H1 (cell line): ENCODE measurements around the gene GULP1. TPM values are rescaled to one million over a fixed set of nuclear protein-coding genes. Genes with fewer than 3 reads are reported as not detected.
A peak's percentile ranks its signal among the peaks of the same experiment; 100 is the strongest.

ENCODE experiments used
- CTCF ChIA-PET: fragments of 300-600 bp; sonication (Branson Sonifier 250); formaldehyde crosslinking; loops from one replicate; lab custom pipeline; 2021; ENCODE audit not compliant: partially characterized antibody; lab: Charles Lee
- POLR2A ChIA-PET: fragments of 300-600 bp; sonication (Branson Sonifier 250); formaldehyde crosslinking; loops from one replicate; lab custom pipeline; 2021; ENCODE audit warnings: inconsistent platforms; ENCODE audit not compliant: partially characterized antibody; lab: Charles Lee
- DNase-seq, 2 experiments: peaks; one replicate each; pipeline versions ENCODE4 v3.0.0 to v3.0.0-alpha.2; 2010 to 2022; ENCODE audit warnings: low spot score in 2 of 2, low read depth in 1 of 2, mixed read lengths in 1 of 2
- FAIRE-seq: peaks from 2 replicates; lab custom pipeline; 2011; peaks lifted over from hg19 to GRCh38; lab: Jason Lieb, UNC
- H2AFZ ChIP-seq: 2 replicates; pipeline ENCODE4 v1.8.1; 2012; ENCODE audit warnings: low read length, inconsistent platforms
- H2AK5ac ChIP-seq: 2 replicates; pipeline ENCODE4 v1.6.1; 2013; ENCODE audit warnings: low read depth, low read length
- H2BK120ac ChIP-seq: replicated peaks from 2 replicates; pipeline ENCODE3; 2013; ENCODE audit warnings: low read depth, low read length, inconsistent platforms
- H2BK12ac ChIP-seq: 2 replicates; pipeline ENCODE4 v1.6.1; 2013; ENCODE audit warnings: low read depth, low read length
- H2BK15ac ChIP-seq: 2 replicates; pipeline ENCODE4 v1.6.1; 2013; ENCODE audit warnings: low read length
- H2BK20ac ChIP-seq: 2 replicates; pipeline ENCODE4 v1.6.1; 2013; ENCODE audit warnings: low read length
- H2BK5ac ChIP-seq: 2 replicates; pipeline ENCODE4 v1.6.1; 2013; ENCODE audit warnings: low read depth, low read length
- H3K14ac ChIP-seq: 2 replicates; pipeline ENCODE4 v1.6.1; 2013; ENCODE audit warnings: inconsistent platforms; ENCODE audit not compliant: insufficient read length
- H3K18ac ChIP-seq: 2 replicates; pipeline ENCODE4 v1.6.1; 2013; ENCODE audit warnings: low read length; ENCODE audit errors: extremely low read depth
- H3K23ac ChIP-seq: 2 replicates; pipeline ENCODE4 v1.6.1; 2013; ENCODE audit warnings: inconsistent platforms; ENCODE audit not compliant: insufficient read length
- H3K23me2 ChIP-seq: 2 replicates; pipeline ENCODE4 v1.6.1; 2013; ENCODE audit warnings: low read depth, low read length
- H3K27ac ChIP-seq: 2 replicates; pipeline ENCODE4 v1.6.1; 2011; ENCODE audit warnings: low read depth, low read length, inconsistent platforms
- H3K27me3 ChIP-seq, 4 experiments: replicated peaks in 1 of 4; 1 replicate in 1 of 4; 2 replicates in 3 of 4; pipeline versions ENCODE4 v1.6.1 to v1.8.1; 2011 to 2013; ENCODE audit warnings: low read length in 3 of 4, mild to moderate bottlenecking in 3 of 4, inconsistent platforms in 2 of 4, mixed read lengths in 2 of 4, moderate library complexity in 1 of 4; ENCODE audit not compliant: control insufficient read depth in 3 of 4, insufficient read depth in 3 of 4; ENCODE audit errors: extremely low read depth in 1 of 4
- H3K36me3 ChIP-seq, 4 experiments: 2 replicates each; pipeline versions ENCODE4 v1.6.1 to v1.8.1; 2011 to 2013; ENCODE audit warnings: mild to moderate bottlenecking in 4 of 4, low read length in 3 of 4, moderate library complexity in 2 of 4, control low read depth in 1 of 4, inconsistent platforms in 1 of 4; ENCODE audit not compliant: insufficient read depth in 4 of 4, control insufficient read depth in 2 of 4
- H3K4ac ChIP-seq: replicated peaks from 2 replicates; pipeline ENCODE3; 2013; ENCODE audit warnings: low read length, low read depth, mixed read lengths, inconsistent platforms; ENCODE audit not compliant: insufficient read length
- H3K4me1 ChIP-seq, 4 experiments: replicated peaks in 1 of 4; 1 replicate in 1 of 4; 2 replicates in 3 of 4; pipeline versions ENCODE4 v1.6.1 to v1.8.1; 2011 to 2013; ENCODE audit warnings: low read length in 3 of 4, inconsistent platforms in 2 of 4, mixed read lengths in 1 of 4; ENCODE audit not compliant: insufficient read depth in 4 of 4, control insufficient read depth in 3 of 4
- H3K4me2 ChIP-seq, 2 experiments: 2 replicates each; pipeline versions ENCODE4 v1.6.1 to v1.8.1; 2011 to 2013; ENCODE audit warnings: low read depth in 2 of 2, low read length in 2 of 2, control low read depth in 1 of 2, inconsistent platforms in 1 of 2, mild to moderate bottlenecking in 1 of 2; ENCODE audit not compliant: insufficient read depth in 1 of 2
- H3K4me3 ChIP-seq, 4 experiments: fragments of 200-600, 300-600 bp in 1 of 4; sonication (generic), shearing (Covaris generic), sonication (Bioruptor Twin) in 1 of 4; 2 replicates each; pipeline versions ENCODE4 v1.5.1 to v1.8.1; 2011 to 2016; ENCODE audit warnings: low read length in 4 of 4, low read depth in 3 of 4, control low read depth in 2 of 4, inconsistent platforms in 2 of 4, mild to moderate bottlenecking in 2 of 4, mixed read lengths in 1 of 4, moderate library complexity in 1 of 4; ENCODE audit not compliant: insufficient read depth in 2 of 4; ENCODE audit errors: extremely low read depth in 1 of 4
- H3K56ac ChIP-seq: replicated peaks from 2 replicates; pipeline ENCODE3; 2013; ENCODE audit warnings: low read depth, mild to moderate bottlenecking, mixed read lengths, low read length, inconsistent platforms; ENCODE audit not compliant: insufficient read length
- H3K79me1 ChIP-seq: 2 replicates; pipeline ENCODE4 v1.6.1; 2013; ENCODE audit warnings: low read depth, low read length, control low read depth
- H3K79me2 ChIP-seq, 2 experiments: 2 replicates each; pipeline versions ENCODE4 v1.6.1 to v1.8.1; 2012 to 2013; ENCODE audit warnings: low read length in 2 of 2, mild to moderate bottlenecking in 2 of 2, inconsistent platforms in 1 of 2; ENCODE audit not compliant: insufficient read depth in 2 of 2, control insufficient read depth in 1 of 2
- H3K9ac ChIP-seq, 4 experiments: replicated peaks in 1 of 4; 1 replicate in 1 of 4; 2 replicates in 3 of 4; pipeline versions ENCODE4 v1.6.1 to v1.8.1; 2011 to 2013; ENCODE audit warnings: low read depth in 3 of 4, low read length in 3 of 4, control low read depth in 2 of 4, mild to moderate bottlenecking in 2 of 4, moderate library complexity in 2 of 4, inconsistent platforms in 1 of 4; ENCODE audit errors: extremely low read depth in 1 of 4
- H3K9me3 ChIP-seq, 2 experiments: 2 replicates each; pipeline versions ENCODE4 v1.6.1 to v1.8.1; 2012 to 2013; ENCODE audit warnings: mild to moderate bottlenecking in 2 of 2, moderate library complexity in 2 of 2, control low read depth in 1 of 2, inconsistent platforms in 1 of 2, low read depth in 1 of 2, low read length in 1 of 2, mixed read lengths in 1 of 2; ENCODE audit not compliant: insufficient read depth in 2 of 2
- H4K20me1 ChIP-seq, 2 experiments: replicated peaks in 1 of 2; 2 replicates each; pipeline versions ENCODE3 to v1.8.1; 2011 to 2013; ENCODE audit warnings: inconsistent platforms in 2 of 2, low read length in 2 of 2, mild to moderate bottlenecking in 1 of 2; ENCODE audit not compliant: insufficient read depth in 2 of 2, control insufficient read depth in 1 of 2
- H4K5ac ChIP-seq: 2 replicates; pipeline ENCODE4 v1.6.1; 2013; ENCODE audit warnings: low read length, low read depth, mixed read lengths, inconsistent platforms; ENCODE audit not compliant: insufficient read length
- H4K8ac ChIP-seq: 2 replicates; pipeline ENCODE4 v1.8.0; 2013; ENCODE audit warnings: mild to moderate bottlenecking, moderate library complexity, low read length, inconsistent platforms; ENCODE audit not compliant: insufficient read depth; ENCODE audit errors: extremely low read depth
- H4K91ac ChIP-seq: replicated peaks from 2 replicates; pipeline ENCODE3; 2013; ENCODE audit warnings: low read length, mixed read lengths, inconsistent platforms; ENCODE audit not compliant: insufficient read length
- BCL11A ChIP-seq, 2 experiments: IDR thresholded peaks; one replicate each; pipeline ENCODE4 v1.6.1; 2011; ENCODE audit warnings: low read depth in 2 of 2, low read length in 2 of 2, mild to moderate bottlenecking in 2 of 2
- CHD1 ChIP-seq: IDR thresholded peaks from 2 replicates; pipeline ENCODE4 v1.6.1; 2012; ENCODE audit warnings: low read depth, low read length, improper control_type of control experiment
- EP300 ChIP-seq, 2 experiments: IDR thresholded peaks; 1 replicate in 1 of 2; 2 replicates in 1 of 2; pipeline ENCODE4 v1.6.1; 2011 to 2012; ENCODE audit warnings: low read depth in 2 of 2, low read length in 2 of 2, mild to moderate bottlenecking in 2 of 2, borderline replicate concordance in 1 of 2, inconsistent platforms in 1 of 2, moderate library complexity in 1 of 2
- EZH2 ChIP-seq: fragments of 200-600 bp; sonication (generic); IDR thresholded peaks from 2 replicates; pipeline ENCODE4 v1.7.1; 2012; ENCODE audit warnings: low read depth, mild to moderate bottlenecking, moderate library complexity, low read length, inconsistent platforms; ENCODE audit not compliant: severe bottlenecking
- NANOG ChIP-seq: IDR thresholded peaks from 2 replicates; pipeline ENCODE4 v1.6.1; 2011; ENCODE audit warnings: low read length, low read depth, mild to moderate bottlenecking, inconsistent platforms; ENCODE audit not compliant: insufficient read depth, poor library complexity, severe bottlenecking
- PHF8 ChIP-seq: fragments of 200-600 bp; sonication (generic); conservative IDR thresholded peaks from 2 replicates; pipeline ENCODE4 v1.7.1; 2012; ENCODE audit warnings: low read depth, mild to moderate bottlenecking, inconsistent platforms, low read length, moderate library complexity
- SP4 ChIP-seq: IDR thresholded peaks from 2 replicates; pipeline ENCODE4 v1.6.1; 2012; ENCODE audit warnings: low read length, inconsistent platforms
- WGBS, 2 experiments: shearing (Covaris generic) in 1 of 2; methylation state at CpG; one replicate each; pipeline versions ENCODE4 v1.1.6 to v1.1.7; 2013 to 2015; ENCODE audit warnings: low lambda C conversion rate in 2 of 2, mixed read lengths in 2 of 2, inconsistent platforms in 1 of 2, low coverage in 1 of 2, missing lambda C conversion rate in 1 of 2; ENCODE audit not compliant: insufficient replicate concordance in 2 of 2, insufficient coverage in 1 of 2, insufficient read length in 1 of 2; ENCODE audit errors: extremely low coverage in 1 of 2, missing lambda C conversion rate in 1 of 2; 5-methylcytosine and 5-hydroxymethylcytosine counted together
- polyA plus RNA-seq, 7 experiments: library from polyadenylated mRNA; depleted of rRNA in 3 of 7; stranded (reverse) in 5 of 7; unstranded in 2 of 7; fragments of >200 nt in 5 of 7; fragments of 200-250 nt in 2 of 7; gene quantifications; 1 replicate in 5 of 7; 2 replicates in 1 of 7; 4 replicates in 1 of 7; pipeline versions ENCODE4 v1.2.1 to v1.2.3, GENCODE V29; 2011 to 2013; ENCODE audit warnings: missing spikeins in 2 of 7, mixed read lengths in 2 of 7
- total RNA-seq: library from RNA; stranded (reverse); fragmentation: NEBNext Ultra II Directional; extraction: Animal tissue kit (Norgen Biotek cat#: 25700); gene quantifications from 2 replicates; pipeline ENCODE4 v1.2.1, GENCODE V29; 2021

Gene GULP1
- total and polyA plus RNA-seq, 2 of the 8 experiments (the other 6 are each of a cell fraction or from before 2014, with no cell fraction given) = 69.7 to 139 TPM

- Histone ChIP-seq H4K8ac (no peak overlapping the region), H3K36me3 (peaks cover 0 to 7% (median 0%) of the 10 kb centered on the region in 4 experiments; a peak in 3 of 8 replicates), H3K4me3 (no peak overlapping the region), H3K23me2 (no peaks in the 10 kb centered on the region), H4K5ac (no peak overlapping the region), H4K20me1 (peaks cover 0 to 1% of the 10 kb centered on the region in 2 experiments), H2BK12ac (no peak overlapping the region), H4K91ac (no peak overlapping the region), H3K4me2 (no peak overlapping the region), H2BK20ac (no peak overlapping the region), H3K14ac (no peak overlapping the region), H3K27me3 (no peaks in the 10 kb centered on the region), H3K18ac (no peak overlapping the region), H2AFZ (no peak overlapping the region), H2AK5ac (no peak overlapping the region), H3K27ac (no peak overlapping the region), H2BK120ac (no peak overlapping the region), H3K23ac (no peak overlapping the region), H3K9me3 (no peaks in the 10 kb centered on the region), H2BK5ac (no peak overlapping the region), H3K4me1 (peaks cover 0 to 2% (median 0%) of the 10 kb centered on the region in 4 experiments; a peak in 1 of 7 replicates), H3K4ac (peak overlapping the region; percentile 20), H3K56ac (no peak overlapping the region), H3K79me1 (no peaks in the 10 kb centered on the region; the same call in 1 of the 2 replicates), H3K9ac (no peak overlapping the region), H3K79me2 (0 out of 4 replicates have a peak, but pooled peaks cover 0 to 8% of the 10 kb centered on the region in 2 experiments), H2BK15ac (no peak overlapping the region)
- ChIA-PET CTCF (no interaction called here), POLR2A (no interaction called here)
- DNase-seq = no peak
- 88% methylated on average over 2 of the region's 2 CpGs; no CpG with 5 or more reads in 1 of the 2 experiments for WGBS, 2 experiments
- no peak for FAIRE-seq
- TF ChIP-seq NANOG = no peak
- TF ChIP-seq CHD1 = no peak
- no peak for TF ChIP-seq PHF8
- TF ChIP-seq EP300 (IDR thresholded peaks at IDR 0.05; ENCODE audit: borderline replicate concordance in 1 of 2, low read depth in 2 of 2, low read length in 2 of 2) = no peak
- TF ChIP-seq EZH2 = no peak
- TF ChIP-seq SP4 = no peak
- no peak for TF ChIP-seq BCL11A (IDR thresholded peaks at IDR 0.05; ENCODE audit: low read depth in 2 of 2, low read length in 2 of 2)
These were observed 204.3 kb downstream of the GULP1 start for GRCh38 chr2:188495969-188496431.
